GM12875 (cell line): ENCODE results near the gene GRK2.
A peak's percentile ranks its signal among the peaks of the same experiment; 100 is the strongest.

ENCODE experiments used
- H3K4me3 ChIP-seq: one replicate; pipeline ENCODE4 v1.5.1; 2011; ENCODE audit warnings: low read depth, low read length, control low read depth
- TF ChIP-seq, protein P1 (sequence below): IDR thresholded peaks from 2 replicates; pipeline ENCODE4 v1.5.1; 2011; ENCODE audit warnings: low read depth, mild to moderate bottlenecking, control low read depth, inconsistent platforms, low read length, moderate library complexity, borderline replicate concordance; ENCODE audit not compliant: insufficient read depth

Gene GRK2

GRCh38 chr11:67247946-67248550 is 18.2 kb upstream of the GRK2 start:
- no peak overlapping the region for H3K4me3 ChIP-seq
- TF ChIP-seq, protein P1, sequence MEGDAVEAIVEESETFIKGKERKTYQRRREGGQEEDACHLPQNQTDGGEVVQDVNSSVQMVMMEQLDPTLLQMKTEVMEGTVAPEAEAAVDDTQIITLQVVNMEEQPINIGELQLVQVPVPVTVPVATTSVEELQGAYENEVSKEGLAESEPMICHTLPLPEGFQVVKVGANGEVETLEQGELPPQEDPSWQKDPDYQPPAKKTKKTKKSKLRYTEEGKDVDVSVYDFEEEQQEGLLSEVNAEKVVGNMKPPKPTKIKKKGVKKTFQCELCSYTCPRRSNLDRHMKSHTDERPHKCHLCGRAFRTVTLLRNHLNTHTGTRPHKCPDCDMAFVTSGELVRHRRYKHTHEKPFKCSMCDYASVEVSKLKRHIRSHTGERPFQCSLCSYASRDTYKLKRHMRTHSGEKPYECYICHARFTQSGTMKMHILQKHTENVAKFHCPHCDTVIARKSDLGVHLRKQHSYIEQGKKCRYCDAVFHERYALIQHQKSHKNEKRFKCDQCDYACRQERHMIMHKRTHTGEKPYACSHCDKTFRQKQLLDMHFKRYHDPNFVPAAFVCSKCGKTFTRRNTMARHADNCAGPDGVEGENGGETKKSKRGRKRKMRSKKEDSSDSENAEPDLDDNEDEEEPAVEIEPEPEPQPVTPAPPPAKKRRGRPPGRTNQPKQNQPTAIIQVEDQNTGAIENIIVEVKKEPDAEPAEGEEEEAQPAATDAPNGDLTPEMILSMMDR, result no peak

GRCh38 chr11:67248653-67249052 is 17.6 kb upstream of the GRK2 start:
- TF ChIP-seq, protein P1, result no peak
- H3K4me3 ChIP-seq, result no peak overlapping the region

DNA sequence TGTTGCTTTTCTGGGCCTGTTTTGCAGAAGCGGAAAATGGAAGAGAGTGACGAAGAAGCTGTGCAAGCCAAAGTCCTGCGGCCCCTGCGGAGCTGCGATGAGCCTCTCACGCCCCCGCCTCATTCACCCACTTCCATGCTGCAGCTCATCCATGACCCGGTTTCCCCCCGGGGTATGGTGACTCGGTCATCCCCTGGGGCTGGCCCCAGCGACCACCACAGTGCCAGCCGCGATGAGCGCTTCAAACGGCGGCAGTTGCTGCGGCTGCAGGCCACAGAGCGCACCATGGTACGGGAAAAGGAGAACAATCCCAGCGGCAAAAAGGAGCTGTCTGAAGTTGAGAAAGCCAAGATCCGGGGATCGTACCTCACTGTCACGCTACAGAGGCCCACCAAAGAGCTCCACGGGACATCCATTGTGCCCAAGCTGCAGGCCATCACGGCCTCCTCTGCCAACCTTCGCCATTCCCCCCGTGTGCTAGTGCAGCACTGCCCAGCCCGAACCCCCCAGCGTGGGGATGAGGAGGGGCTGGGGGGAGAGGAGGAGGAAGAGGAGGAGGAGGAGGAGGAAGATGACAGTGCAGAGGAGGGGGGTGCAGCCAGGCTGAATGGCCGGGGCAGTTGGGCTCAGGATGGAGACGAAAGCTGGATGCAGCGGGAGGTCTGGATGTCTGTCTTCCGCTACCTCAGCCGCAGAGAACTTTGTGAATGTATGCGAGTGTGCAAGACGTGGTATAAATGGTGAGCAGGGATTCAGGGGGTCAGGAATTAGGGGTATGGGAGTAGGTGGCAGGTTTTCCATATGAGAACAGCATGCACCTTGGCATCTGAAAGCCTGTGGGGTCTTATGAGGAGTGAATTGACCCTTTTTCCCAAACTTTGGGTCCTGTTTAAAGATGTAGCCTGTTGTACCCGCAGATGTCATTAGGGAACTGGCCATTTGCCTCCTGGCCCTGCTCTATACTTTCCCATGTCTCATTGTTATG is 15.9 kb upstream of the GRK2 start:
- TF ChIP-seq, protein P1, result no peak
- no peak overlapping the region for H3K4me3 ChIP-seq

GRCh38 chr11:67251841-67252240 is 14.4 kb upstream of the GRK2 start:
- H3K4me3 ChIP-seq, result no peak overlapping the region
- TF ChIP-seq, protein P1, result no peak

DNA sequence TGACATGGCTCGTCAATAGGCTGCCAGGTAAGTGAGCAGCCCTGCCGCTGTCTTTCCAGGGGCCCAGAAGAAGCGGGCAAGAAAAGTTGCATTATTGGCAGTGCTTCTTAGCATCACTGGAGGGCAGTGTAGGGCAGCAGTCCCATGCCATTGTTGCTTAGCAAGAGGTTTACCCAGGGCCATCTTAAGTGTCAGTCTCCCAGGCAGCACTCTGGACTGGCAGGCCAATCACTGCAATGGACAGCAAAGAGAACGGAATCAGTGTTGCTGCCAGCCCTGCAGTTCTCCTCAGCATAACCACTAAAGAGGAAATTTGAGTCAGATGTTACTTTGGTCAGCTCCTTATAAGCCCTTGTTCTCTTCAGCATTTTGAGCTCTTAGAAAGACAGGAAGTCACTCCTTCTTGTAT is 13.4 kb upstream of the GRK2 start:
- TF ChIP-seq, protein P1, result peak; percentile 36; the same call in 1 of the 2 replicates
- no peak overlapping the region for H3K4me3 ChIP-seq

DNA sequence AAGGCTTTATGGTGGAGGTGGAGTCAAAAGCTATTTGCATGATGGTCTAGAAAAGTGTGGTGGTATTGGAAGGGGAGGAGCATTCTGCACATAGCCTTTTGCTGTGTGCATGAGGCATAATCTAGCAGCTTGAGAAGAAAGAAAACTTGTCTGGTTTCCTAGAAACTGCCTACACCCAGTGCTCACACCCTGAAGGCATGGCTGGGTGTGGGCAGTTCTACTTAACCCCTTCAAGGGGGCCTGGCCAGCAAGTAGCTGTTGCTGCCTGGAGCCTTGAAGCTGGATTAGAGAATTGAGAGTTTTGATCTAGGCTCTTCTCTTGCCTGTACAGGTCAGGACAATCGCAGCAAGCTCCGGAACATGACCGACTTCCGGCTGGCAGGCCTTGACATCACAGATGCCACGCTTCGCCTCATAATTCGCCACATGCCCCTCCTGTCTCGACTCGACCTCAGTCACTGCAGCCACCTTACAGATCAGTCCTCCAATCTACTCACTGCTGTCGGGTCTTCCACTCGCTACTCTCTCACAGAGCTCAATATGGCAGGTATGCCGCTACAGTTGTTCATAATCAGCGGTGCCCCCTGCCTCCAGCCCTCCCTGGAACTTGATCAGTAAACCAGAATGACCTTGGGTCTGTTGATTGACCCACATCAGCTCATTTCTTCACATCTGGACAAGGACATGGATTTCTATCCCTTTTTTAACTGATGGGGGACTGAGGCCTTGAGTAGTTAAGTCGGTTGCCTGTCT is 12.2 kb upstream of the GRK2 start:
- no peak overlapping the region for H3K4me3 ChIP-seq
- TF ChIP-seq, protein P1, result no peak
